GM23338 (cell line): ENCODE measurements around the gene GRAMD1B. TPM values are rescaled to one million over a fixed set of nuclear protein-coding genes. Genes with fewer than 3 reads are reported as not detected.

ENCODE experiments used
- ATAC-seq: fragments of 200-7000 bp; cut with Tn5 transposase; 3 replicates; pipeline ENCODE4 v1.9.1; 2020
- DNase-seq: peaks from one replicate; pipeline ENCODE4 v3.0.0-alpha.2; 2015; ENCODE audit warnings: low spot score
- H2AFZ ChIP-seq: fragments of 200-600 bp; sonication (generic); 2 replicates; pipeline ENCODE4 v1.8.0; 2016; ENCODE audit warnings: antibody characterized with exemption, mild to moderate bottlenecking, moderate library complexity
- H3F3A ChIP-seq: fragments of 200-600 bp; sonication (generic); replicated peaks from 2 replicates; pipeline ENCODE4 v1.8.0; 2017; ENCODE audit warnings: antibody characterized with exemption, mixed run types, low read depth
- H3K27ac ChIP-seq: fragments of 200-600 bp; sonication (generic); 2 replicates; pipeline ENCODE4 v1.6.1; 2016; ENCODE audit warnings: low read depth
- H3K27me3 ChIP-seq: fragments of 200-600 bp; sonication (generic); 2 replicates; pipeline ENCODE4 v1.8.0; 2016; ENCODE audit warnings: mild to moderate bottlenecking, mixed run types, moderate library complexity; ENCODE audit not compliant: insufficient read depth
- H3K36me3 ChIP-seq: fragments of 200-600 bp; sonication (generic); 2 replicates; pipeline ENCODE4 v1.8.0; 2016; ENCODE audit warnings: mild to moderate bottlenecking; ENCODE audit not compliant: insufficient read depth
- H3K4me1 ChIP-seq: fragments of 200-600 bp; sonication (generic); 2 replicates; pipeline ENCODE4 v1.8.0; 2016; ENCODE audit warnings: mild to moderate bottlenecking, moderate library complexity; ENCODE audit not compliant: insufficient read depth
- H3K4me2 ChIP-seq: fragments of 200-600 bp; sonication (generic); 2 replicates; pipeline ENCODE4 v1.7.1; 2017; ENCODE audit warnings: mixed run types
- H3K4me3 ChIP-seq: fragments of 200-600 bp; sonication (generic); 2 replicates; pipeline ENCODE4 v1.6.1; 2016; ENCODE audit warnings: mixed run types
- H3K79me2 ChIP-seq: fragments of 200-600 bp; sonication (generic); replicated peaks from 2 replicates; pipeline ENCODE4 v1.8.0; 2017; ENCODE audit warnings: mild to moderate bottlenecking; ENCODE audit not compliant: insufficient read depth
- H3K9me2 ChIP-seq: fragments of 200-600 bp; sonication (generic); 2 replicates; pipeline ENCODE4 v1.8.0; 2017; ENCODE audit not compliant: insufficient read depth
- H4K20me1 ChIP-seq: fragments of 200-600 bp; sonication (generic); replicated peaks from 2 replicates; pipeline ENCODE4 v1.8.0; 2017; ENCODE audit warnings: mild to moderate bottlenecking; ENCODE audit not compliant: insufficient read depth
- H3K27ac Mint-ChIP-seq: 2 replicates; pipeline ENCODE4 v1.8.0; 2020; ENCODE audit warnings: inconsistent platforms, mild to moderate bottlenecking, moderate library complexity, mixed read lengths
- H3K27me3 Mint-ChIP-seq: 3 replicates; pipeline ENCODE4 v1.8.0; 2022; ENCODE audit warnings: low read depth, mild to moderate bottlenecking, moderate library complexity, mixed read lengths, inconsistent platforms; ENCODE audit not compliant: insufficient read depth, poor library complexity
- H3K36me3 Mint-ChIP-seq: 3 replicates; pipeline ENCODE4 v1.8.0; 2021; ENCODE audit warnings: low read depth, mild to moderate bottlenecking, inconsistent platforms, moderate library complexity, mixed read lengths
- H3K4me1 Mint-ChIP-seq: 3 replicates; pipeline ENCODE4 v1.8.0; 2020; ENCODE audit warnings: mild to moderate bottlenecking, inconsistent platforms, mixed read lengths
- H3K4me3 Mint-ChIP-seq: 3 replicates; pipeline ENCODE4 v1.8.0; 2021; ENCODE audit warnings: moderate library complexity, mild to moderate bottlenecking, inconsistent platforms, mixed read lengths
- H3K9me3 Mint-ChIP-seq: 3 replicates; pipeline ENCODE4 v1.8.0; 2020; ENCODE audit warnings: moderate library complexity, mild to moderate bottlenecking, inconsistent platforms, mixed read lengths
- CREB1 ChIP-seq: fragments of 250-450 bp; sonication (Bioruptor Pico); IDR thresholded peaks from 2 replicates; pipeline ENCODE4 v1.5.0; 2020; ENCODE audit warnings: low read depth, mild to moderate bottlenecking, moderate library complexity
- ETS1 ChIP-seq: IDR thresholded peaks from 2 replicates; pipeline ENCODE4 v1.6.1; 2016; ENCODE audit warnings: antibody characterized with exemption
- EZH2 ChIP-seq: fragments of 200-600 bp; sonication (generic); IDR thresholded peaks from one replicate; pipeline ENCODE4 v1.8.0; 2017; ENCODE audit warnings: antibody characterized with exemption, mild to moderate bottlenecking, low read depth; ENCODE audit not compliant: unreplicated experiment
- EZH2phosphoT487 ChIP-seq: fragments of 200-600 bp; sonication (generic); IDR thresholded peaks from one replicate; pipeline ENCODE4 v1.8.1; 2018; ENCODE audit warnings: antibody characterized with exemption; ENCODE audit not compliant: unreplicated experiment
- JUNB ChIP-seq: IDR thresholded peaks from one replicate; pipeline ENCODE4 v1.6.1; 2016; ENCODE audit warnings: antibody characterized with exemption; ENCODE audit not compliant: unreplicated experiment
- NANOG ChIP-seq: IDR thresholded peaks from 2 replicates; pipeline ENCODE4 v1.6.1; 2016; ENCODE audit warnings: antibody characterized with exemption, borderline replicate concordance
- REST ChIP-seq: IDR thresholded peaks from one replicate; pipeline ENCODE4 v1.6.1; 2018; ENCODE audit warnings: antibody characterized with exemption; ENCODE audit not compliant: unreplicated experiment
- ZNF114 ChIP-seq: fragments of 250-450 bp; sonication (Bioruptor Pico); IDR thresholded peaks from 2 replicates; pipeline ENCODE4 v1.5.0; 2020; ENCODE audit warnings: mild to moderate bottlenecking, moderate library complexity
- ZNF331 ChIP-seq: fragments of 250-450 bp; sonication (Bioruptor Pico); IDR thresholded peaks from 2 replicates; pipeline ENCODE4 v1.5.0; 2020; ENCODE audit warnings: low read depth, mild to moderate bottlenecking, moderate library complexity
- ZNF462 ChIP-seq: fragments of 250-450 bp; sonication (Bioruptor Pico); IDR thresholded peaks from 2 replicates; pipeline ENCODE4 v1.5.0; 2020; ENCODE audit warnings: mild to moderate bottlenecking, moderate library complexity
- polyA plus RNA-seq: library from polyadenylated mRNA; unstranded; fragments of >200 nt; fragmentation: Nextera tagmentation; extraction: Ambion mirVana; gene quantifications from 2 replicates; pipeline ENCODE4 v1.2.1, GENCODE V29; 2016
- total RNA-seq: library from RNA; depleted of rRNA; stranded (reverse); fragments of >200 nt; shearing (Covaris generic); gene quantifications from 2 replicates; pipeline ENCODE4 v1.2.3, GENCODE V29; 2014
- TF ChIP-seq, protein P1 (sequence below), 2 experiments: fragments of 200-600 bp in 1 of 2; sonication (generic) in 1 of 2; conservative IDR thresholded peaks; 2 replicates each; pipeline versions ENCODE4 v1.5.1 to v1.6.1; 2016 to 2017; ENCODE audit warnings: antibody characterized with exemption in 2 of 2, low read depth in 2 of 2, mild to moderate bottlenecking in 2 of 2, moderate library complexity in 1 of 2

GRAMD1B gene
- total and polyA plus RNA-seq, 2 experiments from 2014 or later = 3.7 to 24.3 TPM

DNA sequence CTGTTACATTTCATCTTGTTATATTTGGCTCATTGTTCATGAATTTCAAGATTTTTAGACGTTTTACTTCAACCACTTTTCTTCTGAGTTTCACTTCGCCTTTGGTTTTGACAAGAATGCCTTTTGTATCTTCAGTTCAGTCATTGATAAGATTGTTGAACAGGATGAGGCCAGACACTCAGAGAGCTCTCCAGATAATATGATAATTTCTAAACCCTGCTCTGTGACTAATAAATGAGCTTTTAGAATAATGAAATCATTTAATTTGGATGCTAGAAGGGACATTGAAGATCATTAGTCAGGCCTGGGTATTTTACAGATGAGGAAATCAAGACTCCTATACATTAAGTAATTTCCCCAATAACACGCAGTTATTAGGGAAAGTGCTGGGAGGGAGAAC is 37.2 kb upstream of the GRAMD1B start:
- H3K4me1 ChIP-seq = peaks cover 4% of the 10 kb centered on the region; the same call in 1 of the 2 replicates
- H4K20me1 ChIP-seq = no peaks in the 10 kb centered on the region; the same call in 1 of the 2 replicates
- H3K27me3 Mint-ChIP-seq = peaks cover 3% of the 10 kb centered on the region
- no peaks in the 10 kb centered on the region for H3K36me3 Mint-ChIP-seq
- H3K27me3 ChIP-seq = no peaks in the 10 kb centered on the region
- no peak overlapping the region for H2AFZ ChIP-seq
- no peaks in the 10 kb centered on the region for H3K9me3 Mint-ChIP-seq
- ATAC-seq = no peak
- no peak overlapping the region for H3K4me3 ChIP-seq
- H3K4me2 ChIP-seq = no peak overlapping the region
- H3K9me2 ChIP-seq = no peaks in the 10 kb centered on the region
- H3K79me2 ChIP-seq = no peaks in the 10 kb centered on the region
- no peak overlapping the region for H3K4me3 Mint-ChIP-seq
- no peaks in the 10 kb centered on the region for H3K36me3 ChIP-seq
- H3K4me1 Mint-ChIP-seq = 0 out of 3 replicates have a peak, but pooled peaks cover 2% of the 10 kb centered on the region
- TF ChIP-seq ZNF331 (CRISPR knock-in tag) = no peak
- TF ChIP-seq ZNF114 = no peak
- no peak for TF ChIP-seq EZH2
- no peak for TF ChIP-seq ZNF462 (CRISPR knock-in tag)
- no peak for TF ChIP-seq NANOG
- TF ChIP-seq CREB1 = no peak
- TF ChIP-seq REST = no peak
- no peak for TF ChIP-seq JUNB
- TF ChIP-seq, protein P1, sequence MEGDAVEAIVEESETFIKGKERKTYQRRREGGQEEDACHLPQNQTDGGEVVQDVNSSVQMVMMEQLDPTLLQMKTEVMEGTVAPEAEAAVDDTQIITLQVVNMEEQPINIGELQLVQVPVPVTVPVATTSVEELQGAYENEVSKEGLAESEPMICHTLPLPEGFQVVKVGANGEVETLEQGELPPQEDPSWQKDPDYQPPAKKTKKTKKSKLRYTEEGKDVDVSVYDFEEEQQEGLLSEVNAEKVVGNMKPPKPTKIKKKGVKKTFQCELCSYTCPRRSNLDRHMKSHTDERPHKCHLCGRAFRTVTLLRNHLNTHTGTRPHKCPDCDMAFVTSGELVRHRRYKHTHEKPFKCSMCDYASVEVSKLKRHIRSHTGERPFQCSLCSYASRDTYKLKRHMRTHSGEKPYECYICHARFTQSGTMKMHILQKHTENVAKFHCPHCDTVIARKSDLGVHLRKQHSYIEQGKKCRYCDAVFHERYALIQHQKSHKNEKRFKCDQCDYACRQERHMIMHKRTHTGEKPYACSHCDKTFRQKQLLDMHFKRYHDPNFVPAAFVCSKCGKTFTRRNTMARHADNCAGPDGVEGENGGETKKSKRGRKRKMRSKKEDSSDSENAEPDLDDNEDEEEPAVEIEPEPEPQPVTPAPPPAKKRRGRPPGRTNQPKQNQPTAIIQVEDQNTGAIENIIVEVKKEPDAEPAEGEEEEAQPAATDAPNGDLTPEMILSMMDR (conservative IDR thresholded peaks at IDR 0.05; ENCODE audit: low read depth in 2 of 2) = no peak
- no peak for TF ChIP-seq EZH2phosphoT487
- no peak for TF ChIP-seq ETS1
- no peak overlapping the region for H3K27ac ChIP-seq
- no peak overlapping the region for H3K27ac Mint-ChIP-seq
- DNase-seq = no peak
- H3F3A ChIP-seq = no peaks in the 10 kb centered on the region
